ENCODE measurements around the gene HNRNPD. TPM values are rescaled to one million over a fixed set of nuclear protein-coding genes. Genes with fewer than 3 reads are reported as not detected.

HNRNPD gene
- total and polyA plus RNA-seq, 2 of the 13 experiments (the other 11 are each of a cell fraction or from before 2014, with no cell fraction given): 64.0 to 69.7 TPM

GRCh38 chr4:82388405-82388804, 14.6 kb upstream of the HNRNPD start:
- in situ Hi-C loops (cut with HindIII; ENCODE audit: extremely low pct_ligation_motif_present, low pct_unique_long_range_greater_than_20kb): no loop called here
- 0% methylated on average over 1 of the region's 1 CpG for WGBS (ENCODE audit: low lambda C conversion rate)
- intact Hi-C loops (cut with micrococcal nuclease; ENCODE audit: unreplicated experiment): no loop called here
- H3K27ac ChIP-seq (ENCODE audit: extremely low read length, insufficient read depth, low read length): no peak overlapping the region
- peak; percentile 56 for FAIRE-seq
- H3K4me3 ChIP-seq (replicated peaks in 1 of 3; ENCODE audit: insufficient read depth in 1 of 3, low read depth in 2 of 3, low read length in 3 of 3): no peak overlapping the region
- H3K79me2 ChIP-seq (ENCODE audit: insufficient read depth, low read length): no peaks in the 10 kb centered on the region
- TF ChIP-seq RFX3 (CRISPR knock-in tag; IDR thresholded peaks at IDR 0.05): no peak
- peak; percentile 44 for TF ChIP-seq STAG1 (CRISPR knock-in tag; IDR thresholded peaks at IDR 0.05)
- 0 out of 2 replicates have a peak, but pooled peaks have one; percentile 21 for TF ChIP-seq ZNF646 (CRISPR knock-in tag; IDR thresholded peaks at IDR 0.05)
- peak; percentile 51 for TF ChIP-seq CTCF (CRISPR knock-in tag; IDR thresholded peaks at IDR 0.05)
- H3K36me3 ChIP-seq (replicated peaks in 1 of 2; ENCODE audit: control insufficient read depth in 1 of 2, insufficient read depth in 2 of 2, low read length in 2 of 2): no peaks in the 10 kb centered on the region
- ATAC-seq: peak; percentile 71; the same call in 2 of the 3 replicates
- no peak overlapping the region for H3K9ac ChIP-seq (ENCODE audit: insufficient read depth, low read depth, low read length)
- no peak overlapping the region for H2AFZ ChIP-seq (ENCODE audit: low read length)
- peaks cover 8% of the 10 kb centered on the region; the same call in 1 of the 2 replicates for H3K4me1 ChIP-seq (ENCODE audit: insufficient read depth, low read length)
- peaks cover 6% of the 10 kb centered on the region; the same call in 1 of the 2 replicates for H3K9me3 ChIP-seq (ENCODE audit: low read length)
- BruUV-seq (replicated peaks): no TSS peak
- CTCF ChIA-PET (ENCODE audit: low intra/inter-chr PET ratio, low total read pairs): interaction anchor here (0.7 kb wide), 1 partner anchor 113 kb away, joined by 3 read pairs; no protein-coding TSS in a partner anchor
- POLR2A ChIA-PET: interaction anchor here (0.6 kb wide), 1 partner anchor 14 kb away, joined by 4 read pairs; no protein-coding TSS in a partner anchor
- DNase-seq (ENCODE audit: low spot score): no peak
- H4K20me1 ChIP-seq (ENCODE audit: insufficient read depth, low read length): no peaks in the 10 kb centered on the region
- H3K4me2 ChIP-seq (ENCODE audit: low read depth, low read length): no peak overlapping the region
- H3K27me3 ChIP-seq (ENCODE audit: control insufficient read depth in 1 of 2, insufficient read depth in 2 of 2, low read length in 2 of 2): no peaks in the 10 kb centered on the region

All from HepG2 (cell line).